GM12865 (cell line): ENCODE measurements around the gene MRPS21.
A peak's percentile ranks its signal among the peaks of the same experiment; 100 is the strongest.
"Not testable (repeated sequence)": the region's sequence is repeated elsewhere in the genome, so short reads cannot be mapped to it uniquely, and the experiment has no call there.

Experiments used
- DNase-seq: peaks from one replicate; pipeline ENCODE4 v3.0.0; 2010; ENCODE audit warnings: low read depth
- H3K4me3 ChIP-seq: 2 replicates; pipeline ENCODE4 v1.5.1; 2011; ENCODE audit warnings: mild to moderate bottlenecking, low read depth, low read length, control low read depth
- TF ChIP-seq, protein P1 (sequence below): IDR thresholded peaks from 2 replicates; pipeline ENCODE4 v1.5.1; 2011; ENCODE audit warnings: low read length, control low read depth, low read depth, inconsistent platforms; ENCODE audit not compliant: insufficient read depth; ENCODE audit errors: missing control alignments

Gene MRPS21

GRCh38 chr1:150302338-150302737 lies 8.7 kb downstream of the MRPS21 start:
- TF ChIP-seq, protein P1, sequence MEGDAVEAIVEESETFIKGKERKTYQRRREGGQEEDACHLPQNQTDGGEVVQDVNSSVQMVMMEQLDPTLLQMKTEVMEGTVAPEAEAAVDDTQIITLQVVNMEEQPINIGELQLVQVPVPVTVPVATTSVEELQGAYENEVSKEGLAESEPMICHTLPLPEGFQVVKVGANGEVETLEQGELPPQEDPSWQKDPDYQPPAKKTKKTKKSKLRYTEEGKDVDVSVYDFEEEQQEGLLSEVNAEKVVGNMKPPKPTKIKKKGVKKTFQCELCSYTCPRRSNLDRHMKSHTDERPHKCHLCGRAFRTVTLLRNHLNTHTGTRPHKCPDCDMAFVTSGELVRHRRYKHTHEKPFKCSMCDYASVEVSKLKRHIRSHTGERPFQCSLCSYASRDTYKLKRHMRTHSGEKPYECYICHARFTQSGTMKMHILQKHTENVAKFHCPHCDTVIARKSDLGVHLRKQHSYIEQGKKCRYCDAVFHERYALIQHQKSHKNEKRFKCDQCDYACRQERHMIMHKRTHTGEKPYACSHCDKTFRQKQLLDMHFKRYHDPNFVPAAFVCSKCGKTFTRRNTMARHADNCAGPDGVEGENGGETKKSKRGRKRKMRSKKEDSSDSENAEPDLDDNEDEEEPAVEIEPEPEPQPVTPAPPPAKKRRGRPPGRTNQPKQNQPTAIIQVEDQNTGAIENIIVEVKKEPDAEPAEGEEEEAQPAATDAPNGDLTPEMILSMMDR: no peak
- no peak for DNase-seq
- no peak overlapping the region for H3K4me3 ChIP-seq

DNA sequence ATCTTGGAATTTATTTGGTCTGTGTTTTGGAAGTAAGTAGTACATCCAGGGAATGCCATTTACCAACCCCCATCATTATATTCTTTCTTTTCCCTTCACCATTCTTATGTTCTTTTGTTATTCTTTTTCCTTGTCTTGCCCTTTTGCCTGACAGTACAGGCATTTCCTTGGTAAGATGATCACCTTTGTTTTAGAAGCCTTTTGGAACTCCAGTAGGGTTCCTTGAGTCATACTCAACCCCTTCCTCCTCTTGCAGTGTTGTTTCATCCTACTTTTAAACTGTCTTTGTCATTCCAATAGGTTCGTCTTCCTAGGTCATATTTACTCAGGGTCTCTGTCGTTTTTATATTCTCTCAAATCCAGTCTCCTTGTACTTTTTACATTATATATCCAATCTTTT lies 9.2 kb downstream of the MRPS21 start:
- no peak for DNase-seq
- no peak overlapping the region for H3K4me3 ChIP-seq
- TF ChIP-seq, protein P1: no peak

DNA sequence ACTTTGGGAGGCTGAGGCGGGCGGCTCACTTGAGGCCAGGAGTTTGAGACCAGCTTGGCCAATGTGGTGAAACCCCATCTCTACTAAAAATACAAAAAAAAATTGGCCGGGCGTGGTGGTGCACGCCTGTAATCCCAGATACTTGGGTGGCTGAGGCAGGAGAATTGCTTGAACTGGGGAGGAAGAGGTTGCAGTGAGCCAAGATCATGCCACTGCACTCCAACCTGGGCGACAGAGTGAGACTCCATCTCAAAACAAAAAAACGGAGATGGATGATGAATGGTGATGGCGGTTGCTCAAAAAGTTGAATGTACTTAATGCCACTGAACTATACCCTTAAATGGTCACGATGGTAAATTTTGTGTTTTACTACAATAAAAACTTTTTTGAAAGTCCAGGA lies 14.9 kb downstream of the MRPS21 start:
- not testable (repeated sequence) for DNase-seq, H3K4me3 ChIP-seq

DNA sequence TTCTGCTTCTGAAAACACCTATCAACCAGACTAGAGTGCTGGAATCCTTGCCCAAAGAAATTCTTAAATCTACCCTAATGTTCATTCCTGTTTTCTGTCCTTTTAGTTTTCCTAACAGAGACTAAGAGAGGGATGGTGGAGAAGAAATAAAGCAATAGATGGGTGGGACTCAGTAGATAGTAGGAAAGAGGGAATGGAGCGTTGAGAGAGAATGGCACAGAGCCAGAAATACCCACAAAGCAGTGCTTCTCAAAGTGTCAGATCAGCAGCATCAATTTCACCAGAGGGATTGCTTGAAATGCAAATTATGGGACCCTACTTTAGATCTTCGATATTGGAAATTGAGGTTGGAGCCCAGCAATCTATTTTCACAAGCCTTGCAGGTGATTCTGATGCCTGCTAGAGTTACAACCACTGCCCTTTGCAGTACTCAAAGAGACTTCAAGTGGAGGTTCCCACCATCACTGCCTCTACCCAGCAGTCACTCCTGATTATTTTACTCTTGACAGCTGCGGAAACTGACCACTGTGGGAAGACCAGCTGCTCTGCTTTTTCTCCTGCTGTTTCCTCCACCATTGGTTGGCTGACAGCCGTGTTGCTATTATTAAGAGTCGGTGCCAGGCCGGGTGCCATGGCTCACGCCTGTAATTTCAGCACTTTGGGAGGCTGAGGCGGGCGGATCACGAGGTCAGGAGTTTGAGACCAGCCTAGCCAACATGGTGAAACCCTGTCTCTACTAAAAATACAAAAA lies 16.3 kb downstream of the MRPS21 start:
- no peak for DNase-seq
- TF ChIP-seq, protein P1: no peak
- H3K4me3 ChIP-seq: no peak overlapping the region

- no peak for DNase-seq
- TF ChIP-seq, protein P1: no peak
- no peak overlapping the region for H3K4me3 ChIP-seq
Measured at GRCh38 chr1:150311762-150312161, 18.1 kb downstream of the MRPS21 start.

DNA sequence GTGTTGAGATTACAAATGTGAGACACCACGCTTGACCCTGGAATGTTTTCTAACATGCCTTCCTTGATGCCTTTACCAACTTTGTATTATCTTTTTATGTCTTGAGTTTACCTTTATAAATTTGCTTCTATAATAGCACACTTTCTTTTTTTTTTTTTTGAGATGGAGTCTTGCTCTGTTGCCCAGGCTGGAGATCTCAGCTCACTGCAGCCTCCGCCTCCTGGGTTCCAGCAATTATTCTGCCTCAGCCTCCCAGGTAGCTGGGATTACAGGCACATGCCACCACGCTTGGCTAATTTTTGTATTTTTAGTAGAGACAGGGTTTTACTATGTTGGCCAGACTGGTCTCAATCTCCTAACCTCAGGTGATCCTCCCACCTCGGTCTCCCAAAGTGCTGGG lies 21.0 kb downstream of the MRPS21 start:
- DNase-seq, H3K4me3 ChIP-seq: not testable (repeated sequence)

DNA sequence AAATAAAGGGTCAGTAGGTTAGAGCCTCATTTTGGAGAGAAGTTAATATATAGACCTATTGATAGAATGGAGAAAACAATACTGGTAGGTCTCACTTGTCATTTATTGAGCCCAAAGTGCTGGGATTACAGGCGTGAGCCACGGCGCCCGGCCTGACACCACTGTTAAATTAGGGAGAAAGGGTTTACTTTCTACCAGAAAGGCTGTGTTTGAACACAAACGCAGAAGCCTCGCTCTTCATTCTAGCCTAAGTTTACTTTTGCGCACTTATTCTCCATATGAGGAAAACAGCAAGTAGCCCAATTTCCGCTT lies 27.0 kb downstream of the MRPS21 start:
- peak; percentile 5 for DNase-seq
- peak overlapping the region; percentile 85 for H3K4me3 ChIP-seq
- TF ChIP-seq, protein P1: no peak

DNA sequence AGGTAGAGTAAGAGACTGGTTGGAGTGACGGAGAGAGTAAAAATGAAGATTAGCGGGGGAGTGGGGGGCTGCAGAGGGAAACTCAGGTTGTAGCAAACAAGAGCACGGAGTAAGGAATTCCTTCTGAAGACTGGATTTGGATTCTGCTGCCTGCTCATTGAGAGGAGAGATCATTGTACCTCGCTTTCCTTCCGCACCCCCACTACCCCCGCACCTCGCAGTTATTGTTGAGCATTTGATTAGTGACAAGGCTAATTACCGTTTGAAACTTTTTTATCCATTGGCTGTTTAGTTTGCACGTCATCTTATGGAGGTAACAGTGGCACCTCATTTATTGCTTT lies 28.1 kb downstream of the MRPS21 start:
- DNase-seq: no peak
- peak overlapping the region; percentile 85 for H3K4me3 ChIP-seq
- TF ChIP-seq, protein P1: no peak
